Dendritic cell treated with granulocyte-macrophage colony-stimulating factor and Interleukin-4, amounts not matched to agents 40 ng/mL and 50 ng/mL, for 4 days (primary cell): ENCODE results near the gene AUTS2.

Experiments
- H3K27ac Mint-ChIP-seq: one replicate; pipeline ENCODE4 v1.8.0; 2022; ENCODE audit warnings: mild to moderate bottlenecking, mixed read lengths
- H3K27me3 Mint-ChIP-seq: one replicate; pipeline ENCODE4 v1.8.0; 2022; ENCODE audit warnings: mild to moderate bottlenecking, mixed read lengths
- H3K36me3 Mint-ChIP-seq: one replicate; pipeline ENCODE4 v1.8.0; 2022; ENCODE audit warnings: low read depth, mixed read lengths
- H3K4me1 Mint-ChIP-seq: one replicate; pipeline ENCODE4 v1.8.0; 2022; ENCODE audit warnings: low read depth, mixed read lengths
- H3K4me3 Mint-ChIP-seq: one replicate; pipeline ENCODE4 v1.8.0; 2022; ENCODE audit warnings: mild to moderate bottlenecking, moderate library complexity, mixed read lengths
- H3K9me3 Mint-ChIP-seq: one replicate; pipeline ENCODE4 v1.8.0; 2022; ENCODE audit warnings: mixed read lengths
- intact Hi-C: fragments of 100-400 bp; cut with micrococcal nuclease; formaldehyde crosslinking; loops from one replicate; pipeline ENCODE4 v1.15.0; 2022

AUTS2 gene

GRCh38 chr7:70316745-70317144 is 718.5 kb downstream of the AUTS2 start:
- Mint-ChIP-seq H3K4me3 (no peak overlapping the region), H3K27me3 (no peaks in the 10 kb centered on the region), H3K36me3 (no peaks in the 10 kb centered on the region), H3K9me3 (no peaks in the 10 kb centered on the region), H3K27ac (no peak overlapping the region), H3K4me1 (no peaks in the 10 kb centered on the region)
- intact Hi-C loops: no loop called here

- H3K27ac Mint-ChIP-seq: no peak overlapping the region
- intact Hi-C loops: no loop called here
- no peaks in the 10 kb centered on the region for H3K9me3 Mint-ChIP-seq
- H3K4me1 Mint-ChIP-seq: no peaks in the 10 kb centered on the region
- no peak overlapping the region for H3K4me3 Mint-ChIP-seq
- no peaks in the 10 kb centered on the region for H3K27me3 Mint-ChIP-seq
- no peaks in the 10 kb centered on the region for H3K36me3 Mint-ChIP-seq
Measured at GRCh38 chr7:70317356-70317755, 719.1 kb downstream of the AUTS2 start.

- no peak overlapping the region for H3K27ac Mint-ChIP-seq
- intact Hi-C loops: no loop called here
- no peaks in the 10 kb centered on the region for H3K27me3 Mint-ChIP-seq
- H3K36me3 Mint-ChIP-seq: no peaks in the 10 kb centered on the region
- no peaks in the 10 kb centered on the region for H3K4me1 Mint-ChIP-seq
- H3K9me3 Mint-ChIP-seq: no peaks in the 10 kb centered on the region
- H3K4me3 Mint-ChIP-seq: no peak overlapping the region
Measured at GRCh38 chr7:70318511-70318910, 720.2 kb downstream of the AUTS2 start.

- intact Hi-C loops: no loop called here
- H3K27ac Mint-ChIP-seq: no peak overlapping the region
- H3K9me3 Mint-ChIP-seq: no peaks in the 10 kb centered on the region
- H3K27me3 Mint-ChIP-seq: no peaks in the 10 kb centered on the region
- H3K4me3 Mint-ChIP-seq: no peak overlapping the region
- no peaks in the 10 kb centered on the region for H3K36me3 Mint-ChIP-seq
- no peaks in the 10 kb centered on the region for H3K4me1 Mint-ChIP-seq
Measured at GRCh38 chr7:70319057-70319456, 720.8 kb downstream of the AUTS2 start.

- H3K36me3 Mint-ChIP-seq: no peaks in the 10 kb centered on the region
- no peaks in the 10 kb centered on the region for H3K27me3 Mint-ChIP-seq
- no peaks in the 10 kb centered on the region for H3K9me3 Mint-ChIP-seq
- intact Hi-C loops: no loop called here
- no peaks in the 10 kb centered on the region for H3K4me1 Mint-ChIP-seq
- H3K27ac Mint-ChIP-seq: no peak overlapping the region
- H3K4me3 Mint-ChIP-seq: no peak overlapping the region
Measured at GRCh38 chr7:70321016-70321590, 722.8 kb downstream of the AUTS2 start.

GRCh38 chr7:70322856-70323255 is 724.6 kb downstream of the AUTS2 start:
- intact Hi-C loops: no loop called here
- no peaks in the 10 kb centered on the region for H3K36me3 Mint-ChIP-seq
- no peaks in the 10 kb centered on the region for H3K27me3 Mint-ChIP-seq
- H3K9me3 Mint-ChIP-seq: no peaks in the 10 kb centered on the region
- no peaks in the 10 kb centered on the region for H3K4me1 Mint-ChIP-seq
- H3K27ac Mint-ChIP-seq: no peak overlapping the region
- H3K4me3 Mint-ChIP-seq: no peak overlapping the region

GRCh38 chr7:70325509-70326101 is 727.3 kb downstream of the AUTS2 start:
- H3K27ac Mint-ChIP-seq: no peak overlapping the region
- H3K4me1 Mint-ChIP-seq: no peaks in the 10 kb centered on the region
- H3K36me3 Mint-ChIP-seq: no peaks in the 10 kb centered on the region
- no peak overlapping the region for H3K4me3 Mint-ChIP-seq
- intact Hi-C loops: no loop called here
- H3K27me3 Mint-ChIP-seq: no peaks in the 10 kb centered on the region
- H3K9me3 Mint-ChIP-seq: no peaks in the 10 kb centered on the region

- H3K27ac Mint-ChIP-seq: no peak overlapping the region
- intact Hi-C loops: no loop called here
- no peaks in the 10 kb centered on the region for H3K27me3 Mint-ChIP-seq
- H3K4me1 Mint-ChIP-seq: no peaks in the 10 kb centered on the region
- peaks cover 16% of the 10 kb centered on the region for H3K9me3 Mint-ChIP-seq
- no peaks in the 10 kb centered on the region for H3K36me3 Mint-ChIP-seq
- H3K4me3 Mint-ChIP-seq: no peak overlapping the region
Measured at GRCh38 chr7:70334295-70334694, 736.0 kb downstream of the AUTS2 start.

- Mint-ChIP-seq H3K36me3 (no peaks in the 10 kb centered on the region), H3K4me1 (no peaks in the 10 kb centered on the region), H3K4me3 (no peak overlapping the region), H3K27me3 (no peaks in the 10 kb centered on the region), H3K27ac (no peak overlapping the region), H3K9me3 (peaks cover 16% of the 10 kb centered on the region)
- intact Hi-C loops: no loop called here
Measured at GRCh38 chr7:70334871-70335270, 736.6 kb downstream of the AUTS2 start.

GRCh38 chr7:70336536-70336935 is 738.3 kb downstream of the AUTS2 start:
- H3K36me3 Mint-ChIP-seq: no peaks in the 10 kb centered on the region
- no peak overlapping the region for H3K4me3 Mint-ChIP-seq
- no peaks in the 10 kb centered on the region for H3K27me3 Mint-ChIP-seq
- H3K9me3 Mint-ChIP-seq: peaks cover 10% of the 10 kb centered on the region
- H3K4me1 Mint-ChIP-seq: no peaks in the 10 kb centered on the region
- no peak overlapping the region for H3K27ac Mint-ChIP-seq
- intact Hi-C loops: no loop called here

GRCh38 chr7:70338015-70338414 is 739.7 kb downstream of the AUTS2 start:
- H3K4me3 Mint-ChIP-seq: no peak overlapping the region
- H3K4me1 Mint-ChIP-seq: no peaks in the 10 kb centered on the region
- no peaks in the 10 kb centered on the region for H3K36me3 Mint-ChIP-seq
- H3K27me3 Mint-ChIP-seq: no peaks in the 10 kb centered on the region
- H3K27ac Mint-ChIP-seq: no peak overlapping the region
- intact Hi-C loops: no loop called here
- H3K9me3 Mint-ChIP-seq: no peaks in the 10 kb centered on the region

GRCh38 chr7:70340236-70340635 is 742.0 kb downstream of the AUTS2 start:
- Mint-ChIP-seq H3K27me3 (no peaks in the 10 kb centered on the region), H3K27ac (no peak overlapping the region), H3K36me3 (no peaks in the 10 kb centered on the region), H3K4me1 (no peaks in the 10 kb centered on the region), H3K9me3 (no peaks in the 10 kb centered on the region), H3K4me3 (no peak overlapping the region)
- intact Hi-C loops: no loop called here

- intact Hi-C loops: no loop called here
- H3K4me3 Mint-ChIP-seq: no peak overlapping the region
- no peak overlapping the region for H3K27ac Mint-ChIP-seq
- H3K9me3 Mint-ChIP-seq: no peaks in the 10 kb centered on the region
- H3K4me1 Mint-ChIP-seq: no peaks in the 10 kb centered on the region
- H3K36me3 Mint-ChIP-seq: no peaks in the 10 kb centered on the region
- no peaks in the 10 kb centered on the region for H3K27me3 Mint-ChIP-seq
Measured at GRCh38 chr7:70341446-70341845, 743.2 kb downstream of the AUTS2 start.

GRCh38 chr7:70343519-70343918 is 745.2 kb downstream of the AUTS2 start:
- no peak overlapping the region for H3K27ac Mint-ChIP-seq
- H3K9me3 Mint-ChIP-seq: no peaks in the 10 kb centered on the region
- intact Hi-C loops: no loop called here
- H3K36me3 Mint-ChIP-seq: no peaks in the 10 kb centered on the region
- no peaks in the 10 kb centered on the region for H3K4me1 Mint-ChIP-seq
- no peaks in the 10 kb centered on the region for H3K27me3 Mint-ChIP-seq
- H3K4me3 Mint-ChIP-seq: no peak overlapping the region

- no peaks in the 10 kb centered on the region for H3K36me3 Mint-ChIP-seq
- H3K4me3 Mint-ChIP-seq: no peak overlapping the region
- no peaks in the 10 kb centered on the region for H3K27me3 Mint-ChIP-seq
- intact Hi-C loops: no loop called here
- H3K9me3 Mint-ChIP-seq: no peaks in the 10 kb centered on the region
- no peaks in the 10 kb centered on the region for H3K4me1 Mint-ChIP-seq
- no peak overlapping the region for H3K27ac Mint-ChIP-seq
Measured at GRCh38 chr7:70344726-70345125, 746.5 kb downstream of the AUTS2 start.
